ENCODE results near the gene SMTN.

The SMTN gene

DNA sequence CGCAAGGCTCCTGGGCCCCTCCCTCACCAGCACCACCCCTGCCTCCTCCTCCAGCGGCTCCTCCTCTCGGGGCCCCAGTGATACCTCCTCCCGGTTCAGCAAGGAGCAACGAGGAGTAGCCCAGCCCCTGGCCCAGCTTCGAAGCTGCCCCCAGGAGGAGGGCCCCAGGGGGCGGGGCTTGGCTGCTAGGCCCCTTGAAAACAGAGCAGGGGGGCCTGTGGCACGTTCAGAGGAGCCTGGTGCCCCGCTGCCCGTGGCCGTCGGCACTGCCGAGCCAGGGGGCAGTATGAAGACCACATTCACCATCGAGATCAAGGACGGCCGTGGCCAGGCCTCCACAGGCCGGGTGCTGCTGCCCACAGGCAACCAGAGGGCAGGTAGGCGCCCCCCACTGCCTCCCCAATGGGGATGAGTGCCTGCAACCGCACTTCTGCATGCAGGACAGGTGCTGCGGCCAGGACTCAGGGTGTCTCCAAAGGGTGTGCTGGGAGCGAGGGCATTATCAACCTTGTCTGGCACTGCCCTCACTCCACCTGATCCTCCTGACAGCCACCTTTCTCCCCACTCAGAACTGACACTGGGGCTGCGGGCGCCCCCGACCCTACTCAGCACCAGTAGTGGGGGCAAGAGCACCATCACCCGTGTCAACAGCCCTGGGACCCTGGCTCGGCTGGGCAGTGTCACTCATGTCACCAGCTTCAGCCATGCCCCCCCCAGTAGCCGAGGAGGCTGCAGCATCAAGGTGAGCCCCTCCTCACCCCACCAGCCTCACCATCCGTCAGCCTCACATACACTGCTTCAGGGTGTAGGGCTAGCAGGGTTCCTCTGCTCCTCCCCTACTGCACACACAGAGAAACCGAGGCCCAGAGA lies 10.2 kb downstream of the SMTN start:
- Histone ChIP-seq H3K27me3 (replicated peaks in 2 of 5; ENCODE audit: control insufficient read depth in 4 of 5, insufficient read depth in 5 of 5, low read length in 4 of 5) (no peaks in the 10 kb centered on the region), H3K36me3 (ENCODE audit: control insufficient read depth in 4 of 4, insufficient read depth in 4 of 4, low read length in 3 of 4) (peaks cover 0 to 48% (median 27%) of the 10 kb centered on the region in 4 experiments), H3K4me3 (ENCODE audit: control insufficient read depth in 1 of 7, extremely low read depth in 1 of 7, insufficient read depth in 4 of 7, low read depth in 2 of 7, low read length in 6 of 7) (no peak overlapping the region), H3K4me1 (ENCODE audit: control extremely low read depth in 1 of 4, control insufficient read depth in 4 of 4, insufficient read depth in 4 of 4, low read length in 3 of 4) (peaks cover 0 to 4% (median 2%) of the 10 kb centered on the region in 4 experiments), H3K9me3 (ENCODE audit: control extremely low read depth in 1 of 5, control insufficient read depth in 4 of 5, insufficient read depth in 2 of 5, low read depth in 1 of 5, low read length in 4 of 5) (no peaks in the 10 kb centered on the region), H3K27ac (ENCODE audit: insufficient read depth in 1 of 2, low read depth in 1 of 2, low read length in 2 of 2, poor library complexity in 1 of 2, severe bottlenecking in 2 of 2) (no peak overlapping the region)
- WGBS (ENCODE audit: insufficient coverage), result 97% methylated on average over 27 of the region's 29 CpGs
- ChIA-PET POLR2A (no interaction called here), CTCF (interaction anchor here (1.2 to 1.8 kb wide), 7 partner anchors 8 to 201 kb away, joined by 3 to 9 read pairs (median 4); partner anchors contain the start of genes PIK3IP1 and SMTN)
- DNase-seq, result no peak

DNA sequence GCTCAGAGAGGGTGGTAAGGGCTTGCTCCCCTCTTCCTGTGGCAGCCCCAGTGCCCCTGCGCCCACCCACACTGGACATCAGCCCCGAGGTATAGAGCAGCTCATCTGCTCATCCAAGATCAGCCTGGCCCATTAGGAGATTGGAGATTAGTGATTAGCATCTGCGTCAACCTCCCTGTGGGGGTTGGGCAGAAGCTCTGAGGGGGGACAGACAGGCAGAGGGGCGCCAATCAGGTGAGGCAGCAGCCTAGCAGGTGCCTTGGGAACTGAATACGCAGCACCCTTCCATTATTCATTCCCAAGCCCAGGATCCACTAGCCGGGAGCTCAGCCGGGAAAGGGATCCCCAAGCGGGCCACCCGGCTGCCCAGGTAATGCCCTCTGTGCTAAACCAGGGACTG lies 11.0 kb downstream of the SMTN start:
- Histone ChIP-seq H3K4me1 (ENCODE audit: control extremely low read depth in 1 of 4, control insufficient read depth in 4 of 4, insufficient read depth in 4 of 4, low read length in 3 of 4) (no peaks in the 10 kb centered on the region), H3K27ac (ENCODE audit: insufficient read depth in 1 of 2, low read depth in 1 of 2, low read length in 2 of 2, poor library complexity in 1 of 2, severe bottlenecking in 2 of 2) (no peak overlapping the region), H3K9me3 (ENCODE audit: control extremely low read depth in 1 of 5, control insufficient read depth in 4 of 5, insufficient read depth in 2 of 5, low read depth in 1 of 5, low read length in 4 of 5) (no peaks in the 10 kb centered on the region), H3K27me3 (replicated peaks in 2 of 5; ENCODE audit: control insufficient read depth in 4 of 5, insufficient read depth in 5 of 5, low read length in 4 of 5) (no peaks in the 10 kb centered on the region), H3K4me3 (ENCODE audit: control insufficient read depth in 1 of 7, extremely low read depth in 1 of 7, insufficient read depth in 4 of 7, low read depth in 2 of 7, low read length in 6 of 7) (no peak overlapping the region), H3K36me3 (ENCODE audit: control insufficient read depth in 4 of 4, insufficient read depth in 4 of 4, low read length in 3 of 4) (peaks cover 0 to 56% (median 28%) of the 10 kb centered on the region in 4 experiments)
- WGBS (ENCODE audit: insufficient coverage), result 100% methylated on average over 5 of the region's 9 CpGs
- ChIA-PET POLR2A (no interaction called here), CTCF (interaction anchor here (1.1 to 1.8 kb wide), 7 partner anchors 8 to 200 kb away, joined by 3 to 9 read pairs (median 4); partner anchors contain the start of genes PIK3IP1 and SMTN)
- DNase-seq, result no peak

DNA sequence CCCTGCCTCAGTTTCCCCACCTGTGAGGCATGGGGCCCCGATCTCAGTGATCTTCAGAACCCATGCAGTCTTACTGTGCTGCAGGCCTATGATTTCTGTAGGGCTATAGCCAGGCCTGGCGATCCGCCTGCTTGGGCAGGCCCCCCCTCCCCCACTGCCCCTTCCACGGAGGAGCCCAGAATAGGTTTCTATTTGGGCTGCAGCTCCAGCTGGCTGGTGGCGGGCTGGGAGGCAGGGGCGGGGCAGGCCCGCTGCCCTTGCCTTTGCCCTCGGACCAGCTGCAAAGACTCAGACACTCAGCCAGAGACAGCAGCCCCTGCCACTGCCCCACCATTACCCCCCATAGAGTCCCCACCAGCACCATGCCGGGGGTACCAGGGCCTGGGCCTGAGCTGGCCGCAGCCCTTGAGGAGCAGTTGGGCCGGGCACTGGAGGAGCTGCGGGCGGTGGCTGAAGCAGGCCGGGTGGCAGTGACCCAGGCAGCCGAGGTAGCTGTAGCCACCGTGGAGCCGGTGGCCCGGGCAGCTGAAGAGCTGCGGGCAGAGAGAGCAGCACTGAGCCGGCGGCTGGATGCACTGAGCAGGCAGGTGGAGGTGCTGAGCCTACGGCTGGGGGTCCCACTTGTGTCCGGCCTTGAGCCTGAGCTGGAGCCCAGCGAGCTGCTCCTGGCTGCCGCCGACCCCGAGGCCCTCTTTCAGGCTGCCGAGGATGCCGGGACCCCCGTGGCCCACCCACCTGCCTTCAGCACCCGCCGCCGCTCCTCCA lies 12.2 kb downstream of the SMTN start:
- H3K4me1 ChIP-seq (ENCODE audit: control extremely low read depth in 1 of 4, control insufficient read depth in 4 of 4, insufficient read depth in 4 of 4, low read length in 3 of 4), result no peaks in the 10 kb centered on the region
- no peaks in the 10 kb centered on the region for H3K9me3 ChIP-seq (ENCODE audit: control extremely low read depth in 1 of 5, control insufficient read depth in 4 of 5, insufficient read depth in 2 of 5, low read depth in 1 of 5, low read length in 4 of 5)
- no peak overlapping the region for H3K27ac ChIP-seq (ENCODE audit: insufficient read depth in 1 of 2, low read depth in 1 of 2, low read length in 2 of 2, poor library complexity in 1 of 2, severe bottlenecking in 2 of 2)
- DNase-seq, result no peak
- H3K36me3 ChIP-seq (ENCODE audit: control insufficient read depth in 4 of 4, insufficient read depth in 4 of 4, low read length in 3 of 4), result peaks cover 0 to 56% (median 26%) of the 10 kb centered on the region in 4 experiments
- H3K4me3 ChIP-seq (ENCODE audit: control insufficient read depth in 1 of 7, extremely low read depth in 1 of 7, insufficient read depth in 4 of 7, low read depth in 2 of 7, low read length in 6 of 7), result no peak overlapping the region
- WGBS (ENCODE audit: insufficient coverage), result 97% methylated on average over 23 of the region's 33 CpGs
- H3K27me3 ChIP-seq (replicated peaks in 2 of 5; ENCODE audit: control insufficient read depth in 4 of 5, insufficient read depth in 5 of 5, low read length in 4 of 5), result no peaks in the 10 kb centered on the region
- CTCF ChIA-PET, result interaction anchor here (0.8 to 1.8 kb wide), 7 partner anchors 8 to 458 kb away, joined by 3 to 9 read pairs (median 4); no protein-coding TSS in a partner anchor
- POLR2A ChIA-PET, result no interaction called here

DNA sequence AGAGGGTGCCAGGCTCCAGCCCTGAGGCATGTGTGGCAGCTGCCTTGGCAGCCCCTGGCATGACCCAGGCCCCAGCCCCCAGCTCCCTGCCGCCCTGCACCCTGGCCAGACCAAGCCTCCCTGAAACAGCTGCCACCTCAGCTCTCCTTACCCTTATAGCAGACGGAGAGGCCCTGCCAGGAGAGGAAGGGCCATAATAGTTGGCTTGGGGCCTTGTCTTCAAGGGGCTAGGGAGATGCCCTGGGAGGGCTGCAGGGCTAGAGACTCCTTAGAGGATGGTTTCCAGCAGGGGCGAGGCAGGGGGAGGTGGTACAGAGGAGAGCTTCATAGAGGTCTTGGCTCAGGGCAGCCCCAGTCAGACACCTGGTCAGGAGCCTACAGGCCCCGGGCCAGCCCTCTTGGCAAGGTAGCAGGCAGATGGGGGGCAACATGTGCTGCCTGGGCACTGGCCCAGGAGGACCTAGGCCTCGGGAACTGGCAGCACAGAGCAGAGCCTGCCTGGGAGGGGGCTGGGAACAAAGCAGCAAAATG lies 13.0 kb downstream of the SMTN start:
- ChIA-PET POLR2A (no interaction called here), CTCF (interaction anchor here (1.0 kb wide), 2 partner anchors 12 to 459 kb away, joined by 3 read pairs; no protein-coding TSS in a partner anchor)
- no peak overlapping the region for H3K4me3 ChIP-seq (ENCODE audit: control insufficient read depth in 1 of 7, extremely low read depth in 1 of 7, insufficient read depth in 4 of 7, low read depth in 2 of 7, low read length in 6 of 7)
- 95% methylated on average over 4 of the region's 5 CpGs for WGBS (ENCODE audit: insufficient coverage)
- H3K9me3 ChIP-seq (ENCODE audit: control extremely low read depth in 1 of 5, control insufficient read depth in 4 of 5, insufficient read depth in 2 of 5, low read depth in 1 of 5, low read length in 4 of 5), result no peaks in the 10 kb centered on the region
- no peak for DNase-seq
- H3K36me3 ChIP-seq (ENCODE audit: control insufficient read depth in 4 of 4, insufficient read depth in 4 of 4, low read length in 3 of 4), result peaks cover 0 to 54% (median 23%) of the 10 kb centered on the region in 4 experiments
- no peak overlapping the region for H3K27ac ChIP-seq (ENCODE audit: insufficient read depth in 1 of 2, low read depth in 1 of 2, low read length in 2 of 2, poor library complexity in 1 of 2, severe bottlenecking in 2 of 2)
- no peaks in the 10 kb centered on the region for H3K4me1 ChIP-seq (ENCODE audit: control extremely low read depth in 1 of 4, control insufficient read depth in 4 of 4, insufficient read depth in 4 of 4, low read length in 3 of 4)
- H3K27me3 ChIP-seq (replicated peaks in 2 of 5; ENCODE audit: control insufficient read depth in 4 of 5, insufficient read depth in 5 of 5, low read length in 4 of 5), result no peaks in the 10 kb centered on the region

DNA sequence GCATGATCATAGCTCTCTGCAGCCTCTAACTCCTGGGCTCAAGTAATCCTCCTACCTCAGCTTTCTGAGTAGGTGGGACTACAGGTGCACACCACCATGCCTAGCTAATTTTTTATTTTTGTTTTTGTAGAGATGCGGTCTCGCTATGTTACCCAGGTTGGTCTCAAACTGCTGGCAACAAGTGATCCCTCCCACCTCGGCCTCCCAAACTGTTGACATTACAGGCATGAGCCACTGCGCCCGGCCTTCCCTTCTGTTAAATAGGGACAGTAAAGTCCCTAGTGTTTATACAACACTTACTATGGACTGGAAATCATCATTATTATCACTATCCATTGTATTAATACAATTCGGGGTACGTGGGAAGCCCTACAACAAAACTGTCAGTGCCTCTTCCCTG lies 13.6 kb downstream of the SMTN start:
- Histone ChIP-seq H3K36me3 (ENCODE audit: control insufficient read depth in 4 of 4, insufficient read depth in 4 of 4, low read length in 3 of 4) (peaks cover 0 to 57% (median 24%) of the 10 kb centered on the region in 4 experiments), H3K4me1 (ENCODE audit: control extremely low read depth in 1 of 4, control insufficient read depth in 4 of 4, insufficient read depth in 4 of 4, low read length in 3 of 4) (no peaks in the 10 kb centered on the region), H3K27me3 (replicated peaks in 2 of 5; ENCODE audit: control insufficient read depth in 4 of 5, insufficient read depth in 5 of 5, low read length in 4 of 5) (no peaks in the 10 kb centered on the region), H3K9me3 (ENCODE audit: control extremely low read depth in 1 of 5, control insufficient read depth in 4 of 5, insufficient read depth in 2 of 5, low read depth in 1 of 5, low read length in 4 of 5) (no peaks in the 10 kb centered on the region), H3K4me3 (ENCODE audit: control insufficient read depth in 1 of 7, extremely low read depth in 1 of 7, insufficient read depth in 4 of 7, low read depth in 2 of 7, low read length in 6 of 7) (no peak overlapping the region), H3K27ac (ENCODE audit: insufficient read depth in 1 of 2, low read depth in 1 of 2, low read length in 2 of 2, poor library complexity in 1 of 2, severe bottlenecking in 2 of 2) (no peak overlapping the region)
- ChIA-PET CTCF (interaction anchor here (1.0 to 1.6 kb wide), 4 partner anchors 12 to 64 kb away, joined by 3 read pairs; no protein-coding TSS in a partner anchor), POLR2A (no interaction called here)
- WGBS (ENCODE audit: insufficient coverage), result 95% methylated on average over 7 of the region's 7 CpGs
- DNase-seq, result no peak

DNA sequence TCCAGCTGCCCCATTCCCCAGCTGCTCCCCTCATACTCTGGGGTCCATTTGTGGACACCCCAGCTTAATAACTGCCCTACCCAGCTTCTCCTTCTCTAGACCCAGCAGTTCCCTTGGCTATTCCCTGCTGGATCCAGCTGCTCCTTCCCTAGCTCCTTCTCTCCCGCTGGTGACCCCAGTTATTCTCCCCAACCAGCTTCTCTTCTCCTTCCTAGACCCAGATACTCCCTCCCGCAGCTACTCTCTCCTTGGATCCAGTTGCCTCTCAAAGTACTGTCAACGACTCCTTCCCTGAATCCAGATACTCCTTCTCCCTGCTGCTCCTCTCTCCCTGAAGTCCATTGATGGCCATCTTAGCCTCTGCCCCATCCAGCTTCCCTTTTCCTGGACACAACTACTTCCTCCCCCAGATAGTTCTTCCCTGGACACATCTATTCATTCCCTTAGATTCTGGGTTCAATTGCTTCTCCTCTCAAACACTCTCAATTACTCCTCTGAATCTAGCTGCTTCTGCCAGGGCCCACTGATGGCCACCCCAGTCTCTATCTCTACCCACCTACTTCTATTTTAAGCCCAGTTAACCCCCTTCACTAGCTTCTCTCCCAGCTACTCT lies 14.6 kb downstream of the SMTN start:
- H3K27me3 ChIP-seq (replicated peaks in 2 of 5; ENCODE audit: control insufficient read depth in 4 of 5, insufficient read depth in 5 of 5, low read length in 4 of 5), result no peaks in the 10 kb centered on the region
- no peak for DNase-seq
- 100% methylated on average over 3 of the region's 3 CpGs for WGBS (ENCODE audit: insufficient coverage)
- H3K4me1 ChIP-seq (ENCODE audit: control extremely low read depth in 1 of 4, control insufficient read depth in 4 of 4, insufficient read depth in 4 of 4, low read length in 3 of 4), result no peaks in the 10 kb centered on the region
- ChIA-PET POLR2A (no interaction called here), CTCF (interaction anchor here (0.6 to 1.8 kb wide), 10 partner anchors 8 to 149 kb away, joined by 3 to 9 read pairs (median 4); no protein-coding TSS in a partner anchor)
- H3K4me3 ChIP-seq (ENCODE audit: control insufficient read depth in 1 of 7, extremely low read depth in 1 of 7, insufficient read depth in 4 of 7, low read depth in 2 of 7, low read length in 6 of 7), result no peak overlapping the region
- no peaks in the 10 kb centered on the region for H3K9me3 ChIP-seq (ENCODE audit: control extremely low read depth in 1 of 5, control insufficient read depth in 4 of 5, insufficient read depth in 2 of 5, low read depth in 1 of 5, low read length in 4 of 5)
- peaks cover 0 to 56% (median 21%) of the 10 kb centered on the region in 4 experiments for H3K36me3 ChIP-seq (ENCODE audit: control insufficient read depth in 4 of 4, insufficient read depth in 4 of 4, low read length in 3 of 4)
- H3K27ac ChIP-seq (ENCODE audit: insufficient read depth in 1 of 2, low read depth in 1 of 2, low read length in 2 of 2, poor library complexity in 1 of 2, severe bottlenecking in 2 of 2), result no peak overlapping the region

Data from common myeloid progenitor, CD34-positive (primary cell).